HG02798 (cell line): ENCODE results near the gene SRD5A1.

Experiments used
- ATAC-seq: cut with Tn5 transposase; IDR thresholded peaks from one replicate; pipeline ENCODE4 v1.9.1; 2021; ENCODE audit warnings: mild to moderate bottlenecking; ENCODE audit not compliant: unreplicated experiment, poor library complexity

The SRD5A1 gene

DNA sequence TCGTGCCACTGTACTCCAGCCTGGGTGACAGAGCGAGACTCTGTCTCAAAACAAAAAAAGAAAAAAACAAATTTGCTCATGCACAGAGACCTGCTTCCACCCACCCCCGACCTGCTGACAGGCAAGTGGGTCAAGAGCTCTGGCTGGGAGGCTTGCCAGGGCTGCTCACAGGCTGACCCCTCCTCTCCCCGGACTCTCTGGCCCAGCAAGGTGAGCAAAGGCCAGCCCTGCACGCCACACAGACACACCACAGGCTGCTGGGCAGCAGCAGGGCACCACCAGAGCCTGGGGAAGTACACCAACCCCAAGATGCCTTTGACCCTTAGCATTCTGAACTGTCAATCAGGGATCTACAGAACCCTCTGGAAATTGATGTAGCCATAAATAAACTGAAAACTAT is 29.6 kb upstream of the SRD5A1 start:
- no peak for ATAC-seq

DNA sequence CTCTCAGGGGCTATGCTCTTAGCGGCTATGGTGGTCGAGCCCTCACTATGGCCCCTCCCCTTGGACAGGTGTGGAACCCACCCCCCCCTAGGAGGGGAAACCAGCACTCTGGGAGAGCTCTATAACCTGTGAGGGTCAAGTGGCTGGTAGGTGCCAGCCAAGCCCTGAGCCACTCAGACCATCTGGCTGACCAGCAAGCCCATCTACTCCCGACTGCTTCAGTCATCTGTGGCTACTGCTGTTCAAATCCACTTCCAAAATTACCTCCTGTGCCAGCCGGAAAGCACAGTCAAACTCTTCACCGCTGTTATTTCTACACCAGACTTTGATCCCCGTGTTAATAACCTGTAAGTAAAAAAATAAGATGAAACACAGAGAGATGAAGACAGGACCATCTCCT is 28.9 kb upstream of the SRD5A1 start:
- no peak for ATAC-seq

DNA sequence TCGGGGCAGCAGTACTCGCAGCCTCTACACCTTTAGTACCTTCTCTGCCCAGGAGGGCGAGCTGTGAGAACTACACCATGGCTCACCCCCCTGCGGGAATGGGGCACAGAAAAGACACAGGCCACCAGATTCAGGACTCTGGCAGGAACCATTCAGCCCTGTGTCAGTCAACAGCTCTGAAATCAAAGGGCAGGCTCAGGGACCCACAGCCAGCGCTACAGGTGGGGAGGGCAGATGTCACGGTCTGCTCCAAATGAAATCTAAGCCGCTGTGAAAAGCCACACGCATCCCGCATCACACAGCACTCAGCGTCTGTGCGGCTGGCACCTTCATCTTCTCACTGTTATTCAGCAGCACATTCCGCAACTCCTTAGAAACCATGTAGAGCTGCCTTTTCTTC is 28.3 kb upstream of the SRD5A1 start:
- ATAC-seq: no peak

DNA sequence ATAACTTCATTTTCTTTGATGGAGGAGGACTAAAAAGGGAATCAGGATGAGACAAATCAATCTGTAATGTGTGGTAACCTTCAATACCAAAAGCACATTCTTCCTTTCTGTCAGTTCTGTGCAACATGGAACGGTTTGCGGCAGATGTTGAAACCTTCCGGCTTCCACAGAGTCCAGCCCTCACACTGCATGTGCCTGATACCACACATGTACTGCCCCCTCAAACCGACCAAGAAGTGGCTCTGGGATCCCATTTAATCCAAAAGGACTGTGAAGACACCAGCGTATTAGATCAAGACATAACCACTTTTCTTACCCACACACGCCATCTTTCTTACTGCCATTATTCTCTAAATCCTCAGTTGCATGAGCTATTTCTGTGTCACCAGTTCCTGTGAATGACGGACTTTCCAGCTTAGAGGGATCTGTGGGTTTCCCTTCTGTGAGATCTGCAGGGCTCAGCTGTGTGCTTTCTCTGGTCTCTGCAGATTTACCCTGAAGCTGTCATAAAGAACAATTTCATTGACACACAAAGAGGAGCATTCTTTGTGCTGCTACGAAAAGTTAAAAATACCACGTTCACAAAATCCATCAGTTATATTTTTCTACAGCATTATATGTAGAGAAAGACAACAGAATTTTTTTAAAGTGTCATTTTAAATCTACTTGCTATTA is 26.2 kb upstream of the SRD5A1 start:
- ATAC-seq: no peak

DNA sequence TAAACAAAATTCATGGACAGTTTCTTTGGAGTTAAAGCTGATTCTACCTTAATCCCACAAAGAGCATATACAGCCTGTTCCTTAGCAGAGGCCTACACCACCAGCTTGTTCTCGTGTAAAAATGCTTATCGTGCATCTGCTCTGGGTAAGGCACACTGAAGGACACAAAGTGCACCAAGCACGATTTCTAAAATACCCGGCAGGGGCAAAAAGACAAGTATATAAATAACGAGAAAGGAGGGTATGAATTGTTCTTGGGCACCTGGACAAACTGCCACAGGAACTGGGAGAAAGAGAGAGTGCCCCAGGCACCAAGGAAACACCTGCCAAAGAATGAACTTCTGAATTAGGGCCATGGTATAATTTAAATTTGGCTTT is 25.7 kb upstream of the SRD5A1 start:
- no peak for ATAC-seq

DNA sequence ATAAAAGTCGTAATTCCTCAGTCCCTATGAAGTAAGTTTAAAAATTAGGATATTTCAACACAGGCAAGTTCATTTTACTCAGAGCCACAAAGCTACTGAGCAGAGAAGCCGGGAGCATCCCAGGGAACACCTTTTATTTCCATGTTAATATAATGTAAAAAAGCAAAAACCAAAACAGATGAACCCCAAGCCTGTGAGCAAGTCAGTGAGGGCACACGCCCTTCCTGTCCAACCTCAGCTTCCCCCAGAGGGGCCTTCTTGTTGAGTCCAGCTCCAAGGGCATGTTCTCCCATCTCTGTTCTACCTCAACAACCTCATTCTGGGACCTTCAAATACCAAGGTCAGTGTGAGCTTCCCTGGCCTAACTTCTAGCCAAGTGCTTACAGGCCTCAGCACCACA is 25.2 kb upstream of the SRD5A1 start:
- no peak for ATAC-seq

DNA sequence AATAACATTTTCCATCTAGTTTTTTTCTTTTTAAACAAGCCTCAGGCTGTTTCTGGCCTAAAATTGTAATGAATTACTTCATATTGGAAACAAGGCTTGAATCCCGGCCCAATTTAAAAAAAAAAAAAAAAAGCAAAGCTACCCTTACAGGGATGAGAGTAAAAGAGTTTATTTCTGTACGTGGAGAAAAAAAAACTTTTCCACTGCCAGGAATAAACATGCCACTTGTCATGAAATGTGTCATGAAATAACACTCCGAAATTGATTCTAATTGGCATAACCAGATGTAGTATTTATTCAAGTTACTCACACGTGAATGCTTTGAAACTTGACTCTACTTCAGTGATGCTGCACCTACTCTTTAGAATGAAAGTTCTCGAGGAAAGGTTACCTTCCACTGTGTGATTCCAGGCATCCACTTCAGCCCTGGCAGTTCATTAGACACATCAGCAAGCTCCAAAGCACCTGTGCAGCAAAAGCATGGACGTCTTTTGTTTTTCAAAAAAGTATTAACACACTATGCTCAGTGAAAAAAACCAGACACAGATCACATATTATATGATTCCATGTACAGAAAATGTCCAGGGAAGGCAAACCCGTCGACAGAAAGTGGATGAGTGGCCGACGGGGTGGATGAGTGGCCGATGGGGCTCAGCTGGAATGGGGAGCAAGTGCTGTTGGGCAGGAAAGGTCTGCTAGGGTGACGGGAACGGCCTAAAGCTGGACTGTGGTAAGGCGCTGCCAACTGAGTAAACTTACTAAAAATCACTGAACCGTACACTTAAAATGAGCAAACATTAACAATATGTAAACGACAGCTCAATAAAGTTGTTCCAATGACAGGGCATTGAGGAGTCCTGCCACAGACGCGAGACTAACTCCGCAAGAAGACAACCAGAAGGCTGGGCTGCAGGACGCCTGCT is 21.6 kb upstream of the SRD5A1 start:
- no peak for ATAC-seq

DNA sequence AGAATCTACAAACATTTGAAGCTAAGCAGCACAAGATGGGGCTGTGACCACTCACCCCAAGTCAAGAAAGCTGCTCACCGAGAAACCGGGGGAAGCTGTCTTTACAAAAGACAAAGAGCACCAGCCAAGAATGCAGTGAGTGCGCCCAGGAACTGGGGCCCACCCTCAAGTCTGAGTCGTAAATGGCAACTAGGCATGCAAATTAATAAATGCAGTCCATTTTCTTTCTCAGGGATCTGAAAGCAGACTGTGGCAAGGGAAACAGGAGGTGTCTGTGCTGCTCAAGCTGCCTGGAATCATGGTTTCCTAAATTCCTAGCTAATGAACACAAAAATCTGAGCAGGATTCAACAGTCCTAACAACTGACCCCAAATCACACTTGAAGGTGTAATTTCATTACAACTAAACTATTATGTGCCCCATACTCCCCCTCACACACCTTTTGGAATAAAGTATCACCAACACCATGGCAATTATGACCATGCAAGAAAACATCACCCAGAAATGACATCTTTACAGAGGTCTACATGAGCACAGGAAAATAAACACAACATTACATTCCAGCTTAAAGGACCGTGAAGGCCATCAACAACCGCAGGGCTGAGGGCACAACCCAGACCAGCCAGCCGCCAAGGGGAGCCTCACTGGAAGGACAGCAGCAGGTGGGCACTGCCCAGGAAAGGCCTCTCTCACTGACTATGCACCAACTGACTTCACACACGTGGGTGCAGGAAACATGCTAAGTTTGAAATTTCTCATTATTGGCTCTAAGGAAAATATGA is 18.0 kb upstream of the SRD5A1 start:
- ATAC-seq: no peak

DNA sequence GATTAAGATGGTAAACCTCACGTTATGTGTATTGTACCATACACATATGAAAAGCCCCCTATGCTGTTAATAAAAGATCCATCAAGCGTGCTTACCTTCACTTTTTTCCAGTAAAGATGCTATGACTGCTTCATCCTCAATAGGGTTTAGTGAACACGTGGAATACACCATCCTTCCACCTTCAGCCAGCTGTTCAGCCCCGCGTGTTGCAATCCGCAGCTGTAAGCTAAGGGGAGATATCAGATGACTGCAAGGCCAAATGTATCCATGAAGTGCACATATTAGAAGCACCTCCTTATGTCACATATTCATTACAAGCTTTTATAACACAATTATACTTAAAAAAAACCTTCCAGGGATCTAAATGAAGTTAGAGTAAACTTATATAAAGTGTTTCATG is 16.6 kb upstream of the SRD5A1 start:
- ATAC-seq: no peak

DNA sequence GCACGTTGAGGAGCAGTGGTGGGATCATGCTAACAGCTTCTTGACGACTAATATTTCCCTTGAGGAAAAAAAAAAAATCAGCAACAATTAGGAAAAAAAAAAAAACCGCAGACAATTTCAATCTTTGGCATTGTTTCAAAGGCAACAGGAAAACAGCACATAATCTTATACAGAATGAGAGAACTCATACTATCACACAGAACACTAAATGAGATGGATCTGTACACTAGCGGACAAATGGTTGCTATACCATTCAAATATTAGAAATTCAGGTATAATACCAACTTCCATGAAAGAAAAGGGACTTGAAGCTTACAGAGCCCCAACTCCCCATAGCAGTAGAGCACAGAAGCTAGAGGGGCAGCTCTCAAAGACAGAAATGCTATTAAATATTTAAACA is 10.0 kb upstream of the SRD5A1 start:
- no peak for ATAC-seq

DNA sequence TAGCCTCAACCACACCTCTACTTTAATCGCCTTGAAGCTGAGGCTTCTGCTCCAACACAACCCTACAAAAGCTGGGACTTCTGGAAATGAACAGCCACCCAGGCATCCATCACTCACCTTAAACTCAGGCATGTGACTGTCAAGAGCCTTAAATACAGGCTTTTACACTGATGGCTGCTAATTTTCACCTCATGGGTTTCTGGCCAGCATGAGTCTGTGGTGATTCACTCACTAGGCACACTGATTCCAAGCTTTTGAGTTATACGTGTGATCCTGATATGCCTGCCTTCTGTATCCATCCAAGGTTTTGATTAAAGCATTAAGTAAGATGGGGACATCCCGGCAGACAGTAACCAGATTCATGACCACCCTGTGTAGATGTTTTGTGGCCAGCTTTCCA is 9.3 kb upstream of the SRD5A1 start:
- ATAC-seq: no peak

DNA sequence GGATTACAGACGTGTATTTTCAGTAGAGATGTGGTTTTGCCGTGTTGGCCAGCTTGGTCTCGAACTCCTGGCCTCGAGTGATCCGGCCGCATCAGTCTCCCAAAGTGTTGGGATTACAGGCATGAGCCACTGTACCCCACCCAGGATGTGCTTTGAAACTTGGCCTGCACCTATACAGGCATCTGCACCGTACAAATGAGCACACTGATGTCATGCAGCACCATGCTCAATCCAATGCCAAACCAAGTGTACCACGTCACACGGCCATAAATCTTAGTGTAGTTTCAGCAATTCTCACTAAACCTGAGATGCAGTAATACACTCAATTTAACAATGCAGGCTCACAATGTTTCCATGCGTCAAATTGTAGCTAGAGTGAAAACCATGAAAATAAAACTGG is 6.7 kb upstream of the SRD5A1 start:
- no peak for ATAC-seq

DNA sequence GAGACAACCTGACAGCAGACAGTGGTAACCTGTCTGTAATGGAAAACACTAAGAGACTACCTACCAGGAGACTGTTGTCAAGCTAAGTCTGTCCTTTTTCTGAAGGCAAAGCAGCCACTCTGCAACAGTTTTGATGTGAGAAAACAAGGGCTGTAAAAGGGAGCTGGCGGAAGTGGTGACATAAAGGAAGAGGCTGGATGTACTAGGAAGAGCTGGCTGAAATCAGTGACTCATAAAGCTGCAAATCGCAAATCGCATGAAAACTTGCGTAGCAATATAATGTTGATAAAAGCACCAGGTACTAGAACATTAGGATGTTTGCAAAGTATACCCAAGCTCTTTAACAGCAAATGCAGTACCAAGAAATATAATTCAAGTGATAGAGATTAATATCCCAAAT is 1.8 kb upstream of the SRD5A1 start:
- no peak for ATAC-seq

DNA sequence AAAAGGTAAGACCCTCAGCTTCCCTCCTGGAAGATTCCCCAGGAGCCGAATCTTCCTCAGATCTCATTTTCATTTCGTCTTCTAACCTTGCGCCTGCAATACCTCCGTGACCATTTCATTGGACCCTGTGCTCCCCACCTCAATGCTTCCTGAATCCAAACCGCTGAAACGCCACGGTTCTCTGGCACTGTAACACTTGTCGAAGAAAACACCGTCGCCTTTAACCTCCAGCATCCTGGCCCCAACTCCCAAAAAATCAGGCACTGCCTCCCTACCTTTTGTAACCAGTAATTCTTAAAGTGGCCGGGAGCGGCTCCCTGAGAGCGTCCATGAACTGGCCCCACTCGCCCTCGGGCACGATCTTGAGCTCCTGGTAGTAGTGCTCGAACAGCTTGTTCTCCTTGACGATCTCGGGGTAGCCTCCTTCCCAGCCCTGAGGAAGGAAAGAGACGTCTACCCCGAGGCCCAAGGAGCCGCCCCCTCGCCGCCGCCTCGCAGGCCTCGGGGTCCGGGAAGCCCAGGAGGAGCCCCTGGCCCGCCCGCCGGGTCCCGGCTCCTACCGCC is 834 bp upstream of the SRD5A1 start:
- ATAC-seq: peak; percentile 16

DNA sequence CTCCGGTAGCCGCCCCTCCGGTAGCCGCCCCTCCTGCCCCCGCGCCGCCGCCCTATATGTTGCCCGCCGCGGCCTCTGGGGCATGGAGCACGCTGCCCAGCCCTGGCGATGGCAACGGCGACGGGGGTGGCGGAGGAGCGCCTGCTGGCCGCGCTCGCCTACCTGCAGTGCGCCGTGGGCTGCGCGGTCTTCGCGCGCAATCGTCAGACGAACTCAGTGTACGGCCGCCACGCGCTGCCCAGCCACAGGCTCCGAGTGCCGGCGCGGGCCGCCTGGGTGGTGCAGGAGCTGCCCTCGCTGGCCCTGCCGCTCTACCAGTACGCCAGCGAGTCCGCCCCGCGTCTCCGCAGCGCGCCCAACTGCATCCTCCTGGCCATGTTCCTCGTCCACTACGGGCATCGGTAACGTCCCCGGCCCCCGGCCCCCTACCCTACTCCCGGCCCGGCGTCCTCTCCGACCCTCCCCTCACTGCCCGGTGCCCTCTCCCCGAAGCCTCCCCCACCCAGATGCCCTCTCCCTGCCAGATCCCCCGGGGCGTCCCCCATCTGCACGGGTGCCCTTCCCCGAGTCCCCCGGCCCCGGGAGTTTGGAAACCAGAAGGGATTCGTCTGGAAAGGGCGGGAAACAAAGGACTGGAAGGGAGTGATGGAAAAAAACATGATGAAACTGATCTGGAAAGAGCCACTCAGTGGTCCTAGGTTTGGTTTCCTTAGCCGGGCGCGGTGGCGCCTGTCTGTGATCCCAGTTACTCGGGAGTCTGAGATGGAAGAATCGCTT is 417 bp downstream of the SRD5A1 start:
- peak; percentile 57 for ATAC-seq

DNA sequence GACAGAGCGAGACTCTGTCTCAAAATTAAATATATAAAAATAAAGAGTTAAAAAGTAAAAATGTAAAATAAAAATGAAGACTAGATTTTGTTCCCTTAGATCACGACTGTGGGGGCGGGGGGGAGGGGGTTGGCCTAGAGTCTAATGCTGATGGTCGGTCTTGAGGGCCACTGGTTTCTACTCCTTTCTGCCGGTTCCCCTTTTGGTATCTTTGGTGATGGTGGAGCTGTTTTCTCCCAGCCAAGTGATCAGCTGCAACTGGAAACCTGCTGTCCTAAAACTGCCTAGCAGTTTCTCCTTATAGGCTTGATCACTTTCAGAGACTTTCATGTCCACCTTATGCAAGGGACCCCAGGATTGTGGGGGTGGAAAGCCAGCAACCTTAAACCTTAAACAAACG is 1.1 kb downstream of the SRD5A1 start:
- no peak for ATAC-seq

DNA sequence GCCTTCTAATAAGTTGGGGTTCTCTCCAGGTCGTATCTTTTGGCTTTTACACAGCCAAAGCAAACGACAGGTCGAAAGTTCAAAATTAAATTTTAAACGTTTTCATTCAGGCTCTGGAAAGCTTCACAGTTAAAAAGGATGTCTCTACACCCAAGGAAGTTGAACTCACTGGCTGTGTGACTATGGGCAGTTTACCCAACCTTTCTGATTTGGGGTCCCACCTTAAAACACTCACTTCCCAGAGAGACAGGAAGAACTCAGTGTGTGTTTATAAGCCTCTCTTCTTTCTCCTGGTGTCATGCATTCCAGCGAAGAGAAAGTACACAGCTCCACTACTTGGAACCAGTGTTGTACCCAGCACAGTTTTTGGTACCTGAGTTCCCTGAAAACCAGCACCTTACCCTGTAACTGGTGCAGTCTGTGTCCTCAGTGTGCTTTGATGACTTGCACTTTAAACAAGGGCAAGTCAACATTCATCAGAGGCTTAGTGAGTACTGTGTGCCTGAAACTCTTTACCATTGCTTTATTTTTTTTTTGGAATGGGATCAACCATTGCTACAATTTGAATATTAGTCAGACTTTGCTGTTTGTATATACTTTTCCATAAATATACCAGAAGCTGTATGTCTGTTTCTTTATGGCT is 1.7 kb downstream of the SRD5A1 start:
- ATAC-seq: no peak

DNA sequence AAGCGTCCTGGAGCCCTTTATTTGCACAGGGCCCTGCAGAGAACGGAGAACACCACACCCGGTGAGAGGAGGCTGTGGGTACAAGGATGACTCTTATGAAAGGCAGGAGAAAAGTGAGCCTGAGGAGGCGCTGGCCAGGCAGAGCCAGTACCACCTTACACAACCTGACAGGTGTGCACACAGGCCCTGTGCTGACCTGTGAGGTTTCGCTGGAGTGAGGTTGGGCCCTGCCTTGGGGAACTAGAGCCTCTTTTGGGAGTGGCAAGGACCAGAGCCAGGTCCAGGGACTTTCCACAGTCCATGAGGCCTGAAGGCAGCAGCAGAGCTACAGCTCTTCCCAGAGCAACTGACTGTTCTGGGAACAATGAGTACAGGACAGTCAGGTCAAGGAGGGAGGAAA is 3.1 kb downstream of the SRD5A1 start:
- no peak for ATAC-seq

DNA sequence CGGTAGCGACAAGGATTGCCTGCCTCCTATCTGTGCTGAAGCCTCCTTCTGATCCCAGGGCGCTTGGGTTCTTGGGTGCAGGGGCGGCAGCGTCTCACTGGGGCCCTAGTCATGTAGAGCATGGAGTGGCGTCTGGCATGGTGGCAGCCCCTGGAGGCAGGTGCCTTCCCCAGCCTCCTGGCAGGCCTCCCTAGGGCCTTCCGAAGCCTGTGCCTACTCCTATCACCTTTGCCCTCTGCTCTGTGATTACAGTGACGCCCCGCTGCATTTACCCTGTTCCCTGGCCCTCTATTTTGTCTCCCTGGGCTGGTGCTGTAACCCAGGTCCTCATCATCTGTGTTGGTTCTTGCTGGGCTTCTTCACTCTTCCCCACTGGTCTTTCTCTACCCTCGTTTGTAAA is 3.8 kb downstream of the SRD5A1 start:
- ATAC-seq: no peak

DNA sequence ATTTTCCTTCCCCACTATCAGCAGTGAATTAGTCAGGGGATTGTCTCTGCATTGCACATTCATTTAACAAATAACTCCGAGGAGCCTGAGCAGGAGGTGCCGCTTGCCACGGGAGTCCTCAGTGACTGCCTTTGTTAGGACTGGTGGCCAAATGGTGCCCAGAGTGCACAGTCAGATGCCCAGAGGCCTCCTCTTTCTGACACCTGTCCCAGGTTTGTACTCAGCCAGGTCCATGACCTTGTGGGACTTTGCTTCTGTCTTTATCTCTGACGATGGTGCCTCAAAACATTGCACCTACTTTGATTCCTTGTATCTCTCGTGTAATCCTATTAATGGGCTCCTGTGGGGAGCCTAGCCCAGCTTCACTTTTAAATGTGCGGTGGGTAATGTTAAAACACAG is 4.3 kb downstream of the SRD5A1 start:
- ATAC-seq: no peak
